Measurements from ENCODE around the gene TBPL2. TPM values are rescaled to one million over a fixed set of nuclear protein-coding genes. Genes with fewer than 3 reads are reported as not detected.

TBPL2 gene
- total RNA-seq, 1 donor from 2014 or later = not detected

DNA sequence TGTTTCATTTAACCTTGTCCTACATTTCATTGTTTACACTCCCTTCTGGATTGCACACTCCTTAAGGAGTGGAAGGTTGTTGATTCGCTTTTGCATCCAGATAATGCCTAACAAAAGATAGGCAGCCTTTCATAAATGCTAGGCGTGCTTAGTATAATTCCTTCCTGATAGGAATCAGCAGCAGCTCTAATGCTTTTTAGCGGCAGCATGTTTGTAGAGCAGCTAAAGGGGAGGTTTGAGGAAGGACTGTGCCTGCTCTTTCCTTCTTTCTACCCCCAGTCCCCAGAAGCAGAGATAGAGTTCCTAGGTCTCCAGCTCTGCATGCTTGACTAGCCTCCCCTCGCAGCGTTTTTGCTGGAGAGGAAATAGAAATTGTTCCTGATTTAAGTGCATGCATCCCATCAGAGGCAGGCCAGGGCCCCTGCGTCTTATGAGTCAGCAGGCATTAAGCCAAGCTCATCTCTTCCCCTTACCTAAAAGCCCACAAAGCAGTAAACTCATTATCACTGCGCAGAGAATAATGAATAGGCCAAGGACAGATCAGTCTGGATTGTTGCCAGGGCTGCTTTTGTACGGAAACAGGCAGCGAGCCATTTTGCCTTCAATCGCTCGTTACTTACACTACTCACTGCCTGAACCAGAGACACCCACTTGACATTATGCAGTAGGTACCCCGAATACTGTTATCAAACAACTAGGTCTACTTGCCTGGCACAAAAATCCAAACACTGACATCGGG is 14.0 kb upstream of the TBPL2 start:
- intact Hi-C loops (cut with DNase I) = no loop called here
- H3K4me1 ChIP-seq = no peaks in the 10 kb centered on the region
- no peak overlapping the region for H3K27ac ChIP-seq
- H3K4me3 ChIP-seq = no peak overlapping the region
- DNase-seq (ENCODE audit: low spot score in 2 of 2) = no peak
- H3K9me3 ChIP-seq = no peaks in the 10 kb centered on the region
- TF ChIP-seq, protein P1, sequence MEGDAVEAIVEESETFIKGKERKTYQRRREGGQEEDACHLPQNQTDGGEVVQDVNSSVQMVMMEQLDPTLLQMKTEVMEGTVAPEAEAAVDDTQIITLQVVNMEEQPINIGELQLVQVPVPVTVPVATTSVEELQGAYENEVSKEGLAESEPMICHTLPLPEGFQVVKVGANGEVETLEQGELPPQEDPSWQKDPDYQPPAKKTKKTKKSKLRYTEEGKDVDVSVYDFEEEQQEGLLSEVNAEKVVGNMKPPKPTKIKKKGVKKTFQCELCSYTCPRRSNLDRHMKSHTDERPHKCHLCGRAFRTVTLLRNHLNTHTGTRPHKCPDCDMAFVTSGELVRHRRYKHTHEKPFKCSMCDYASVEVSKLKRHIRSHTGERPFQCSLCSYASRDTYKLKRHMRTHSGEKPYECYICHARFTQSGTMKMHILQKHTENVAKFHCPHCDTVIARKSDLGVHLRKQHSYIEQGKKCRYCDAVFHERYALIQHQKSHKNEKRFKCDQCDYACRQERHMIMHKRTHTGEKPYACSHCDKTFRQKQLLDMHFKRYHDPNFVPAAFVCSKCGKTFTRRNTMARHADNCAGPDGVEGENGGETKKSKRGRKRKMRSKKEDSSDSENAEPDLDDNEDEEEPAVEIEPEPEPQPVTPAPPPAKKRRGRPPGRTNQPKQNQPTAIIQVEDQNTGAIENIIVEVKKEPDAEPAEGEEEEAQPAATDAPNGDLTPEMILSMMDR (IDR thresholded peaks at IDR 0.05) = no peak
- no peaks in the 10 kb centered on the region for H3K27me3 ChIP-seq
- H3K36me3 ChIP-seq = no peaks in the 10 kb centered on the region

DNA sequence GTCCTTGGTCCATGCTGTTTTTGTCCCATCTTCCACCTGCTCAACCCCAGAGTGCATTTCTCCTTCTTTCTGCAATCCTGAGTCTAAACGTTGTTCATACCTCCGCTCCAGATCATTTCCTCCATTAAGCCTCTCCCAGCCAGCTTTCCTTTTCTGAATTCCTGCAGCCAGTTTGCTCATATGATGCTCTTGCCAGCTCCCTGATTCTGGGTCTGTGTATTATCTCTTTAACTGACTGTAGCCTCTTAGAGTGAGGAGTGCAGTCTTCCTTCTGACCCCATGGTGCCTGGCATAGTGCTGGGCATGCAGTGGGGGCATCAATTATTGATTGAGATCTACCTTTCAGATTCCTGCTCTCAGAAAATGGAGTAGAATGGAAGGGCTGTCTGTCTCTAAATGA is 11.5 kb upstream of the TBPL2 start:
- H3K36me3 ChIP-seq = no peaks in the 10 kb centered on the region
- TF ChIP-seq, protein P1 (IDR thresholded peaks at IDR 0.05) = no peak
- intact Hi-C loops (cut with DNase I) = no loop called here
- no peak overlapping the region for H3K27ac ChIP-seq
- no peak overlapping the region for H3K4me3 ChIP-seq
- no peaks in the 10 kb centered on the region for H3K9me3 ChIP-seq
- H3K4me1 ChIP-seq = no peaks in the 10 kb centered on the region
- no peaks in the 10 kb centered on the region for H3K27me3 ChIP-seq
- DNase-seq (ENCODE audit: low spot score in 2 of 2) = no peak

DNA sequence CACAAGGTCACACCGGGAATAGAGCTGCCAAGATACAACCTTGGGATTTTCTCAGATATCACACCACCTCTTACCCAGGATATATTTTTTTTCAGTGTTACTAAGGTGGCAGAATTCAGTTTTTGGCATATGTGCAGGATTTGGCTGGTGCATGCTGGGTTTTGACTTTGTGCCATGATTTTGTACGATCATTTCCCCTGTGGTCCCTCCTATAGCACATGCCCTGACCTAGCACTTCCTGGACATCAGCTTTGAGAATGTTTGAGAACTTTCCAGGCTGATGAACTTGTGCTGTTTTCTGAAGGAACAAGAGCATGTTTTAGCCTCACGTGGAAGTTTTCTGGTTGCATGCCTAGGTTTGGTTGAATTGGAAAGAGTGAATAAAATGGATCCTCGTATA is 11.0 kb upstream of the TBPL2 start:
- DNase-seq (ENCODE audit: low spot score in 2 of 2) = no peak
- Histone ChIP-seq H3K4me1 (no peaks in the 10 kb centered on the region), H3K27ac (no peak overlapping the region), H3K4me3 (no peak overlapping the region), H3K9me3 (no peaks in the 10 kb centered on the region), H3K27me3 (no peaks in the 10 kb centered on the region), H3K36me3 (no peaks in the 10 kb centered on the region)
- intact Hi-C loops (cut with DNase I) = no loop called here
- TF ChIP-seq, protein P1 (IDR thresholded peaks at IDR 0.05) = no peak

DNA sequence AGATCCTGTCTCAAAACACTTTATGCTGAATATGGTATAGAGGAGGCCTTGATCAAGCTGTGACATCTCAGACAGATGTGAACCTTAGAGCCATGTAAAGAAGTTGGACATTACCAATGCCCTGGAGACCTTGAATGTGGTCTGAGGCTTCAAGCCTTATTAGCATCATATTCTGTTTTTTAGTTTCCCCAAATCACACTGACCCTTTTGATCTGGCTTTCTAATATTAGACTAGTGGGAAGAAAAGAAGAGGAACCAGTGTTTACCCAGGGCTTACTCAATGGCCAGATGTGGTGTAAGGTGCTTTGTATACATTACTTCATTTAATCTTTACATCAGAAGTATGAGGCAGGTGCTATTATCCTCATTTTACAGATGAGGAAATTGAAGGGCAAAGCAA is 10.6 kb upstream of the TBPL2 start:
- TF ChIP-seq, protein P1 (IDR thresholded peaks at IDR 0.05) = no peak
- Histone ChIP-seq H3K4me1 (no peaks in the 10 kb centered on the region), H3K27ac (no peak overlapping the region), H3K27me3 (no peaks in the 10 kb centered on the region), H3K4me3 (no peak overlapping the region), H3K36me3 (no peaks in the 10 kb centered on the region), H3K9me3 (no peaks in the 10 kb centered on the region)
- DNase-seq (ENCODE audit: low spot score in 2 of 2) = no peak
- intact Hi-C loops (cut with DNase I) = no loop called here

DNA sequence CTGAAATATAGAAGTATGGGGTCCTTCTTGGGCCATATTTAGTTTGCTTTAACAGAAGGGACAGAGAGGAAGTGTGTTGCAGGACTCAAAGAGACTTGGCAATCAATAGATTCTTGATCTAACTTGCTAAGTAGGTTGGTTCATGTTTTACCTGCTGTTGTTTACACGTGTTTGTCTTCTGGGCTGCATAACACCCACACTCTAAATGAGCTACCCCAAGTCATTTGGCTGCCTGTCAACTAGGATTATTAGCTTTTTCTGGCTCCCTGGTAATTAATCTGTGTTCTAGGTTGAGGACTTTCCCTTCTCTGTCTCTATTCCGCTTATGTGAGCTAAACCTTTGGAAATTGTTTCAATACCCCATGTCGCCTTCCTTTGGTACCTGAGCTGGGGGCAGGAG is 10.1 kb upstream of the TBPL2 start:
- Histone ChIP-seq H3K4me3 (no peak overlapping the region), H3K9me3 (no peaks in the 10 kb centered on the region), H3K27me3 (no peaks in the 10 kb centered on the region), H3K27ac (no peak overlapping the region), H3K4me1 (no peaks in the 10 kb centered on the region), H3K36me3 (no peaks in the 10 kb centered on the region)
- DNase-seq (ENCODE audit: low spot score in 2 of 2) = no peak
- intact Hi-C loops (cut with DNase I) = no loop called here
- TF ChIP-seq, protein P1 (IDR thresholded peaks at IDR 0.05) = no peak

DNA sequence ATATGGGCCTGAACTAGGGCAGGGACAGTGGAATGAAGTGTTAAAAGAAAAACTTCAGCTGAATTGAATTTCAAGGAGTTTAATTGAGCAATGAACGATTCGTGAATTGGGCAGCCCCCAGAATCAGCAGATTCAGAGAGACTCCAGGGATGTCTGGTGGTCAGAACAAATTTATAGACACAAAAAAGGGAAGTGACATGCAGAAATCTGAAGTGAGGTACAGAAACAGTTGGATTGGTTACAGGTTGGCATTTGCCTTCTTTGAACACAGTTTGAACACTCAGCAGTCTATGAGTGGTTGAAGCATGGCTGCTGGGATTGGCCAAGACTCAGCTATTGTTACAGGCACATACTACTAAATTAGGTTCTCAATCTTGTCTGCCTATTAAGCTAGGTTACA is 9.7 kb upstream of the TBPL2 start:
- DNase-seq (ENCODE audit: low spot score in 2 of 2) = no peak
- no peak overlapping the region for H3K27ac ChIP-seq
- no peak overlapping the region for H3K4me3 ChIP-seq
- H3K4me1 ChIP-seq = no peaks in the 10 kb centered on the region
- no peaks in the 10 kb centered on the region for H3K9me3 ChIP-seq
- intact Hi-C loops (cut with DNase I) = no loop called here
- H3K27me3 ChIP-seq = no peaks in the 10 kb centered on the region
- TF ChIP-seq, protein P1 (IDR thresholded peaks at IDR 0.05) = no peak
- no peaks in the 10 kb centered on the region for H3K36me3 ChIP-seq

All from ascending aorta (tissue), 2 donors.